Adipocyte (in vitro differentiated cells): Measurements from ENCODE around the gene CTR9.

Source experiments
- DNase-seq: peaks from one replicate; pipeline ENCODE4 v3.0.0-alpha.2; 2015; ENCODE audit warnings: low read depth
- H3K27me3 ChIP-seq: replicated peaks from 2 replicates; pipeline ENCODE4 v1.7.0; 2013; ENCODE audit warnings: mild to moderate bottlenecking, low read length, moderate library complexity; ENCODE audit not compliant: control insufficient read depth, insufficient read depth
- H3K36me3 ChIP-seq: 2 replicates; pipeline ENCODE4 v1.7.0; 2013; ENCODE audit warnings: low read length, mild to moderate bottlenecking, moderate library complexity; ENCODE audit not compliant: control insufficient read depth, insufficient read depth, severe bottlenecking
- H3K4me1 ChIP-seq: 2 replicates; pipeline ENCODE4 v1.7.0; 2013; ENCODE audit warnings: mild to moderate bottlenecking, low read length, moderate library complexity; ENCODE audit not compliant: control insufficient read depth, insufficient read depth
- H3K4me3 ChIP-seq: 2 replicates; pipeline ENCODE4 v1.7.0; 2013; ENCODE audit warnings: mild to moderate bottlenecking, low read length, moderate library complexity
- H3K9ac ChIP-seq: 2 replicates; pipeline ENCODE4 v1.7.0; 2013; ENCODE audit warnings: mild to moderate bottlenecking, low read length, moderate library complexity
- H3K9me3 ChIP-seq: 2 replicates; pipeline ENCODE4 v1.7.0; 2013; ENCODE audit warnings: mild to moderate bottlenecking, low read length, moderate library complexity; ENCODE audit not compliant: control insufficient read depth

The CTR9 gene

GRCh38 chr11:10750838-10751580 lies at the start of gene CTR9:
Gene CTR9 (plus strand): TSS chr11:10751246. CDS start chr11:10751413, 167 bp downstream.
- Histone ChIP-seq H3K9ac (peak within 1 kb of the TSS; percentile 98), H3K36me3 (peaks cover 30% of the 10 kb centered on the region), H3K4me3 (peak within 1 kb of the TSS; percentile 93), H3K9me3 (no peaks in the 10 kb centered on the region), H3K4me1 (peaks cover 21% of the 10 kb centered on the region), H3K27me3 (no peaks in the 10 kb centered on the region)
- DNase-seq = peak; percentile 96

- no peak overlapping the region for H3K9ac ChIP-seq
- no peak overlapping the region for H3K4me3 ChIP-seq
- H3K4me1 ChIP-seq = peaks cover 11% of the 10 kb centered on the region
These were observed 49.1 kb upstream of the CTR9 start for GRCh38 chr11:10701982-10702381.

GRCh38 chr11:10708131-10708530 lies 42.9 kb upstream of the CTR9 start:
- Histone ChIP-seq H3K9me3 (no peaks in the 10 kb centered on the region), H3K36me3 (no peaks in the 10 kb centered on the region), H3K4me3 (no peak overlapping the region), H3K27me3 (no peaks in the 10 kb centered on the region), H3K9ac (no peak overlapping the region), H3K4me1 (no peaks in the 10 kb centered on the region)
- DNase-seq = no peak

More at GRCh38 chr11:10701982-10702381, 49.1 kb upstream of the CTR9 start:
- no peak for DNase-seq
- no peaks in the 10 kb centered on the region for H3K36me3 ChIP-seq
- peaks cover 8% of the 10 kb centered on the region for H3K9me3 ChIP-seq
- no peaks in the 10 kb centered on the region for H3K27me3 ChIP-seq

DNA sequence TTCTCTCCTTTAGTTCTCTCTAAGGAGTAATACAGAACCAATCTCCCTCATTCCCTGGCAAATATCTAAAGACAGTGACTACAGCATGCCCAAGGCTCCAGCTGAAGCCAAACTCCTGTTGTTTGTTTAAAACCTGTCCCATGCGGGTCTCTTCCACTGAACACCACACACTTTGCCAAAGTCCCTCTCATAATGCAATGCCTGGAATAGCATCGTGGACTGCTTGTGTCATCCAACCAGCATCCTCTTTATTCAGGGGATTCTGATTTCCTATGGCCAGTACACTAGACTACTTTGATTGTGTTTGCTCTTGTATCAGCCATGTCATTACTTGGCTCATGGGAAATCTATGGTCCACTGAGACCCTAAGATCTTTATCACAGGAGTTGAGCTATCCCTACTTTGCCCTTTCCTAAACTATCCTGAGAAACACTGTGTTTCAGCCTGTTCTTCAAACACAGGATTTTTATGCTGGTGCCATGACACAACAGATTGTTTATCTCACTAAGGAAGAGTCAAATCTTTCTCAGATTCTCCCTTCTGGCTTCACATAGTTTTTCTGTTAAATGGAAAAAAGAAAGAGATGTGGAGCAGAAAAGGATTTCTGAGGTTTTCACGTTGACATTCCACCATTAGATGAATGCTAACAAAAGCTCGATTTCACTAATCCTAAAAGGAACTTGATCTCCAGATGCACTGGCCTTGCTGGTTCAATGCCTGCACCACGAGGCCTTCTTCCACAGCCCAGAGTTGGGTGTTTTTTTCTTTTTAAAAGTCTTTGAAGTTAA lies 41.6 kb upstream of the CTR9 start:
- no peaks in the 10 kb centered on the region for H3K9me3 ChIP-seq
- peak; percentile 38 for DNase-seq
- no peaks in the 10 kb centered on the region for H3K4me1 ChIP-seq
- no peaks in the 10 kb centered on the region for H3K27me3 ChIP-seq
- no peaks in the 10 kb centered on the region for H3K36me3 ChIP-seq
- H3K9ac ChIP-seq = no peak overlapping the region
- no peak overlapping the region for H3K4me3 ChIP-seq

- Histone ChIP-seq H3K36me3 (no peaks in the 10 kb centered on the region), H3K4me1 (no peaks in the 10 kb centered on the region), H3K27me3 (no peaks in the 10 kb centered on the region), H3K4me3 (no peak overlapping the region), H3K9me3 (no peaks in the 10 kb centered on the region), H3K9ac (no peak overlapping the region)
- DNase-seq = no peak
These were observed 35.5 kb upstream of the CTR9 start for GRCh38 chr11:10715571-10715970.

DNA sequence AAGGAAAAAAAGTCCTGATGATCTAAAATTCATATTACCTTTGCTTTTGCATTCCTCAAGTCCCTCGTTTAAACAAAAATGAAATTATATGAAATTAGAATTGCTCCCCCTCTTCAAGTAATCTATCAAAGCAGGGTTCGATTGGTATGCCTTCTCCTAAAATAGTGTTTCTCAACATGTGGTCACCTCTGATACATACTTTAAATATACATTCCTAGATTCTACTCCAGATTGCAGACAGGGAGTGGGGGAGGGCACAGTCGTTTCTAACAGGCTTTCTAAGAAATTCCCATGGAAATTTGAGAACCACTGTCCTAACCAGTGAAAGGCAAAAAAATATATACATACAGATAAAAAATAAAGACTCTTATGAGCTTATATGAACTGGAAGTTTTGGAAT lies 34.9 kb upstream of the CTR9 start:
- Histone ChIP-seq H3K9ac (no peak overlapping the region), H3K4me1 (no peaks in the 10 kb centered on the region), H3K9me3 (no peaks in the 10 kb centered on the region), H3K36me3 (no peaks in the 10 kb centered on the region), H3K27me3 (no peaks in the 10 kb centered on the region), H3K4me3 (no peak overlapping the region)
- peak; percentile 56 for DNase-seq

GRCh38 chr11:10716543-10717259 lies 34.3 kb upstream of the CTR9 start:
- DNase-seq = no peak
- no peaks in the 10 kb centered on the region for H3K27me3 ChIP-seq

GRCh38 chr11:10719616-10720015 lies 31.4 kb upstream of the CTR9 start:
- no peaks in the 10 kb centered on the region for H3K36me3 ChIP-seq
- H3K9me3 ChIP-seq = no peaks in the 10 kb centered on the region
- DNase-seq = no peak
- H3K27me3 ChIP-seq = no peaks in the 10 kb centered on the region
- H3K9ac ChIP-seq = no peak overlapping the region
- no peaks in the 10 kb centered on the region for H3K4me1 ChIP-seq
- H3K4me3 ChIP-seq = no peak overlapping the region

More at GRCh38 chr11:10716543-10717259, 34.3 kb upstream of the CTR9 start:
- Histone ChIP-seq H3K4me3 (no peak overlapping the region), H3K9me3 (no peaks in the 10 kb centered on the region), H3K4me1 (no peaks in the 10 kb centered on the region), H3K9ac (no peak overlapping the region), H3K36me3 (no peaks in the 10 kb centered on the region)

DNA sequence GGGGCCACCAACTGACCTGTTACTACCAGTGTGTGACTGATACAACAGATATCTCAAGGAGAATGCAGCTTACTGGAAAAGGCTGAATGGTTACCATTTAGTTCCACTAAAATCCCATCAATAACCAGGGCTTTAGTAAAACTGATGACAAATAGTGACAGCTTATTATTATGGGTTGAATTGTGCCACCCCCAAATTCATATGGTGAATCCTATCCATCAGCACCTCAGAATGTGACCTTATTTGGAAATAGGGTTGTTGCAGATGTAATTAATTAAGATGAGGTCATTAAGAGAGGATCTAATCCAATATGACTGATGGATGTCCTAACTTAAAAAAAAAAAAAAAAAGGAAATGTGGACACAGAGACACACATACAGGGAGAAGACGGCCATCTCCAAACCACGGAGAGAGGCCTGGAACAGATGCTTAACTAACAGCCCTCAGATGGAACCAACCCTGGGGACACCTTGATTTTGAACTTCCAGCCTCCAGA lies 30.1 kb upstream of the CTR9 start:
- no peaks in the 10 kb centered on the region for H3K4me1 ChIP-seq
- no peaks in the 10 kb centered on the region for H3K36me3 ChIP-seq
- H3K9ac ChIP-seq = no peak overlapping the region
- no peak for DNase-seq
- no peak overlapping the region for H3K4me3 ChIP-seq
- H3K27me3 ChIP-seq = no peaks in the 10 kb centered on the region
- no peaks in the 10 kb centered on the region for H3K9me3 ChIP-seq

DNA sequence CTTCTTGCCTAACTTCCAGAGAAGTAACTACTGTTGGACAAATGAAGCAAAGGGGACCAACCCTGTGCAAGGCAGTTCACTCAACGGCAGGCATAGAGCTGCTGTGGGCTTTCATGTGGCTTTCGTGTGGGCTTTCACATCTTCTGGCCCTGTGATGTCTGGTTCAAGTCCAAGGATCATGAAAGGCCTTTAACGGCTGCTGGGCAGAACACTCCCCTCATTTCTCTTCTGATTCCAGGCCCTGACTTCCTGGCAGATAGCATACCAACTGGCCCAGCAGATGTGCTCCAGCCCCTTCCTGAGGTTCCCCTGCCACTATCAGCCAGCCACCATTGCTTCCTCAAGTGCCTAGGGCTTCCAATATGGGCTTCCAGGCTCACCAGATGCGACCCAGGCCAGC lies 28.7 kb upstream of the CTR9 start:
- Histone ChIP-seq H3K27me3 (no peaks in the 10 kb centered on the region), H3K4me1 (peaks cover 5% of the 10 kb centered on the region), H3K4me3 (no peak overlapping the region), H3K9ac (no peak overlapping the region), H3K36me3 (no peaks in the 10 kb centered on the region), H3K9me3 (no peaks in the 10 kb centered on the region)
- DNase-seq = no peak
